HCT116 (cell line): Measurements from ENCODE around the gene FOXD2.

Experiments
- EZH2 ChIP-seq: fragments of 200-600 bp; sonication (generic); IDR thresholded peaks from 2 replicates; pipeline ENCODE4 v1.6.1; 2017; ENCODE audit warnings: antibody characterized with exemption, mixed run types
- FOSL1 ChIP-seq: IDR thresholded peaks from 2 replicates; pipeline ENCODE4 v1.6.1; 2012; ENCODE audit warnings: low read depth
- SIN3A ChIP-seq: IDR thresholded peaks from 2 replicates; pipeline ENCODE4 v1.6.1; 2012; ENCODE audit warnings: low read depth

- TF ChIP-seq FOSL1 (no peak), EZH2 (no peak), SIN3A (no peak)
Measured at GRCh38 chr1:47471163-47471562, 33.3 kb downstream of the FOXD2 start.
